Fibroblast of skin of abdomen (primary cell): ENCODE measurements around the gene HOGA1.
"Not testable (repeated sequence)": the region's sequence is repeated elsewhere in the genome, so short reads cannot be mapped to it uniquely, and the experiment has no call there.

Experiments
- DNase-seq: peaks from one replicate; pipeline ENCODE4 v3.0.0-alpha.2; 2013

Gene HOGA1

GRCh38 chr10:97555541-97555940, 28.6 kb upstream of the HOGA1 start:
- not testable (repeated sequence) for DNase-seq

- not testable (repeated sequence) for DNase-seq
Measured at GRCh38 chr10:97560731-97561381, 23.3 kb upstream of the HOGA1 start.

- not testable (repeated sequence) for DNase-seq
Measured at GRCh38 chr10:97561386-97562077, 22.7 kb upstream of the HOGA1 start.

- not testable (repeated sequence) for DNase-seq
Measured at GRCh38 chr10:97562329-97562728, 21.9 kb upstream of the HOGA1 start.

- no peak for DNase-seq
Measured at GRCh38 chr10:97563337-97563736, 20.9 kb upstream of the HOGA1 start.

- DNase-seq: no peak
Measured at GRCh38 chr10:97564776-97565175, 19.4 kb upstream of the HOGA1 start.

GRCh38 chr10:97566336-97566996, 17.7 kb upstream of the HOGA1 start:
- DNase-seq: no peak

GRCh38 chr10:97567891-97568290, 16.3 kb upstream of the HOGA1 start:
- DNase-seq: no peak

- DNase-seq: no peak
Measured at GRCh38 chr10:97570146-97570788, 13.9 kb upstream of the HOGA1 start.

- DNase-seq: no peak
Measured at GRCh38 chr10:97570789-97571471, 13.3 kb upstream of the HOGA1 start.

GRCh38 chr10:97571622-97572021, 12.6 kb upstream of the HOGA1 start:
- no peak for DNase-seq

GRCh38 chr10:97572214-97572989, 11.8 kb upstream of the HOGA1 start, which contains the start of gene ANKRD2:
Gene ANKRD2 (plus strand): TSS chr10:97572779. CDS start chr10:97572789, 10 bp downstream.
- peak; percentile 71 for DNase-seq

- no peak for DNase-seq
Measured at GRCh38 chr10:97573021-97573420, 11.2 kb upstream of the HOGA1 start.

GRCh38 chr10:97573672-97574071, 10.5 kb upstream of the HOGA1 start:
- no peak for DNase-seq

GRCh38 chr10:97574374-97575126, 9.6 kb upstream of the HOGA1 start:
- peak; percentile 68 for DNase-seq

GRCh38 chr10:97575127-97575668, 9.0 kb upstream of the HOGA1 start:
- DNase-seq: no peak

GRCh38 chr10:97576487-97576886, 7.7 kb upstream of the HOGA1 start:
- DNase-seq: not testable (repeated sequence)

GRCh38 chr10:97577701-97578100, 6.5 kb upstream of the HOGA1 start:
- no peak for DNase-seq

- DNase-seq: no peak
Measured at GRCh38 chr10:97578171-97578844, 5.9 kb upstream of the HOGA1 start.
